Stimulated activated CD4-positive, alpha-beta T cell treated with anti-CD3 and anti-CD28 coated beads, Interleukin-2, amount 100 ng/mL, for 4 hours (primary cell): ENCODE data around the gene B9D2.
A peak's percentile ranks its signal among the peaks of the same experiment; 100 is the strongest.
"Not testable (repeated sequence)": the region's sequence is repeated elsewhere in the genome, so short reads cannot be mapped to it uniquely, and the experiment has no call there.

ENCODE experiments used
- DNase-seq: peaks from one replicate; pipeline ENCODE4 v3.0.0-alpha.2; 2020; ENCODE audit warnings: low read depth

The B9D2 gene, protein sequence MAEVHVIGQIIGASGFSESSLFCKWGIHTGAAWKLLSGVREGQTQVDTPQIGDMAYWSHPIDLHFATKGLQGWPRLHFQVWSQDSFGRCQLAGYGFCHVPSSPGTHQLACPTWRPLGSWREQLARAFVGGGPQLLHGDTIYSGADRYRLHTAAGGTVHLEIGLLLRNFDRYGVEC

GRCh38 chr19:41363753-41364523, at the start of gene B9D2:
B9D2 (minus strand) TSS chr19:41364149; CDS start chr19:41363519, 630 bp downstream.
- peak; percentile 98 for DNase-seq

DNA sequence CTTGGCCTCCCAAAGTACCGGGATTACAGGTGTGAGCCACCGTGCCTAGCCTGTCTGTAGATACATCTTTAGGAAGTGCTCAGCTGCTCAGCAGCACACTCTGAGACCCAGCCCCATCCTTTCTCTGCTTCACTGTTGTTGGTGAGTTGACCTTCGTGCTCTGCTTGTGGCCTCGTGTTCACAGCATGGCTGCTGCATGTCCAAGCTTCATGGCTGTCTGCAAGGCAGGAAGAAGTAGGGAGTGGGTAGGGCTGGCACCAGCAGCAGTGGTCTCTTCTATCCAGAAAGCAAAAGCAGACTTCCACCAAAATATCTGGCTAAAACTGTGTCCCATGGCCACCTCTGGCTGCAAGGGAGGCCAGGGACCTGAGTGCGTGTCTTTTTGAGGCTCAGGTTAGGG, 49.0 kb upstream of the B9D2 start:
- no peak for DNase-seq

DNA sequence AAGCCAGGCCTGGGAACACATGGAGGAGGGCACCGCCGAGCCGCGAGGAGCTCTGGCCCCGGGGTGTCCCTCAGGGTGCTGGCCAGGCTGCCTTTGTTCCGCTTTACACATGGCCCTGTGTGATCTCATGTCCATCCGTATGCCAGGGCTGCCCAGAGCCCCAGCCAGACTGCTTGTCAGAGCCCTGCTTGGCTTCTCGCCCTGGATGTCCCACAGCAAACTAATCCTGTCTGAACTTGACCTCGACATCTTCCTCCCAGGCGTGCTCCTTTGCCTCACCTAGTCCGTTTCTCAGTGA, 48.0 kb upstream of the B9D2 start:
- no peak for DNase-seq

GRCh38 chr19:41411100-41411967, 47.4 kb upstream of the B9D2 start:
- DNase-seq: no peak

- DNase-seq: no peak
These were observed 46.5 kb upstream of the B9D2 start for GRCh38 chr19:41410336-41411054.

GRCh38 chr19:41409288-41409687, 45.3 kb upstream of the B9D2 start:
- no peak for DNase-seq

DNA sequence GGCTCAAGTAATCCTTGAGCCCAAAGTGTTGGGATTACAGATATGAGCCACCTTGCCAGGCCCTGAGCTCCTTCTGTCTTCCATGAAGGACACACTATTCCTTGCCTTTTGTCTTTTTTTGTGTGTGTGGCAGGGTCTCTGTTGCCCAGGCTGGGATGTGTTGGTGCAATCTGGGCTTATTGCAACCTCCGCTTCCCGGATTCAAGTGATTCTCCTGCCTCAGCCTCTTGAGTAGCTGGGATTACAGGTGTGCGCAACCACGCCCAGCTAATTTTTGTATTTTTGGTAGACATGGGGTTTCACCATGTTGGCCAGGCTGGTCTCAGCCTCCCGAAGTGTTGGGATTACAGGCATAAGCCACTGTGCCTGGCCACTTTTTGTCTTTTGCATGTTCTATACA, 44.9 kb upstream of the B9D2 start:
- not testable (repeated sequence) for DNase-seq

DNA sequence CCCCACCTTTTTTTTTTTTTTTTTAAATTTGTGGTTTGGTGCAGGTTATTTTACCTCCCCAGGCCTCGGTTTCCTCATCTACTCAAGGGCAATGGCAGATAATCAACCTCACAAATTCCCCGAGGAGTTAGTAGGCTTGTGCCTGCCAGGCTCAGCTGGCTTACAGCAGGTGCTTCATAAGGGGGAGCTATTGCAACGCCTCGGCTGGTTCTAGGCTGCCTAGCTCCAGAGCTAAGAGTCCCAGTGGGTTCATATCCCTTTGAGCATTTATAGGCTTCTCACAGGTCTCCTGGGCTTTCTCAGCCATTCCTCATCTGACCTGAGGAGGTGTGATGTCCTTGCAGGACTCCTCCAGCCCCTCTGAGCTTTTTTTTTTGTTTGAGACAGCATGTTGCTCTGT, 44.3 kb upstream of the B9D2 start:
- no peak for DNase-seq

DNA sequence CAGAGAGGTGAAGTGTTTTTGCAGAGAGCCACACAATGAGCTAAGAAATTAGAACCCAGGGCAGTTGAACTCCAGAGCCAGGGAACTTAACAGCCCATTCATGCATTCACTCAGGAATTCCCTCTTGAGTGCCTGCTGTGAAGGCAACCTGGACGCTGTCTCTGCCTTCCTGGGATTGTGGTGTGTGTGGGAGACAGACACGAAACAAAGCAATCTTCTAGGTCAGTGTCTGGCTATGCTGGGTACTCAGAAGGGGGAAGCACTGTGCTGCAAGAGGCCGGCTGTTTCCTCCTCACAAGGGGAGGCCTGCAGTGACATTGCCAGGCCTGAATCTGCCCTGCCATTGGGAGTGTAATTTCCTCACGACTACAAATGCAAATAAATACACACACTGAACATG, 43.3 kb upstream of the B9D2 start:
- DNase-seq: no peak

DNA sequence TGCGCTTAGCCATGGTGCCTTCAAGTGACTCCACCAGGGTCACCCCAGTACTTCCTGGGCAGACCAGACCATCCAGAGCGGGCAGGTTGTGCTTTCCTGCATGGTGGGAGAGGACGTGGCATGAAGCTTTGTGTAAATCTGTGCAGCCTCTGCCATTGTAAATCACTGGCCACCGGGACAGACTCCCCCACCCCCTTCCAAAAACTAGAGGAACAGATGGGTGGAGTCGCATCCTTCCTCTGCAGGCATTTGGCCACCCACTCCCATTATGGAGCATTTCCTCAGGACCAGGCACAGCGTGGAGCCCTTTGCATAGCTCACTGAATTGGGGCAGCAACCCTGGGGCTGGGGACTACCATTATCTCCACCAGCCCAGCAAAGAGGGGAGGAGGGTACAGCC, 41.8 kb upstream of the B9D2 start:
- DNase-seq: no peak

- DNase-seq: no peak
These were observed 39.4 kb upstream of the B9D2 start for GRCh38 chr19:41403181-41403970.

DNA sequence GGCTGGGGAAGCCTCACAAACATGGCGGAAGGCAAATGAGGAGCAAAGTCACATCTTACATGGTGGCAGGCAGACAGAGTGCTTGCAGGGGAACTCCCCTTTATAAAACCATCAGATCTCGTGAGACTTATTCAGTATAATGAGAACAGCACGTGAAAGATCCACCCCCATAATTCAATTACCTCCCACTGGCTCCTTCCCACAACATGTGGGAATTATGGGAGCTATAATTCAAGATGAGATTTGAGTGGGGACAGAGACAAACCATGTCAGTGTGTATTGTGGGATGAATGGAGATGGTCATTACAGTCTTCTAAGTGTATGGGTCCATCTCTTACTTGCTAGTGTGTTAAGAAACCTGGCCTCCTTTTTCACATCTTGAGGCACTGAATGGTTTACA, 38.1 kb upstream of the B9D2 start:
- no peak for DNase-seq

GRCh38 chr19:41401483-41401882, 37.5 kb upstream of the B9D2 start:
- DNase-seq: no peak

- DNase-seq: no peak
These were observed 35.6 kb upstream of the B9D2 start for GRCh38 chr19:41399525-41399924.

DNA sequence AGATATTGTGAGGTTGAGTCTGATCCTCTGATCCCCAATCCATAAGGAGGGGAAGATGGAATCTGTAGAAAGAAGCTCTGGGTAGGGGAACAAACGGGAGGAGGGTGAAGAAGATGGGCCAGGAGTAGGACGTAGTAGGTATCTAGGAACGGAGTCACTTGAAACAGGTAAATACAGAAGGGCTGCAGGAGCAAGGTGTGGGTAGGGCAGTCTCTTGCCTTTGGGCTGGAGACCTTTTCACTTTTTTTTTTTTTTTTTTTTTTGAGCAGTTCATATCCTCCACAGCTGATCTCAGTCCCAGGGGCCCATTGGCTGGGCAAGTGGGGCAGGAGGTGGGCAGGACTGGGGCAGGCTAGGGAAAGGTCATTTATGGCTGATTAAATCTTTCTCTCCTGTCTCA, 35.1 kb upstream of the B9D2 start:
- DNase-seq: no peak

DNA sequence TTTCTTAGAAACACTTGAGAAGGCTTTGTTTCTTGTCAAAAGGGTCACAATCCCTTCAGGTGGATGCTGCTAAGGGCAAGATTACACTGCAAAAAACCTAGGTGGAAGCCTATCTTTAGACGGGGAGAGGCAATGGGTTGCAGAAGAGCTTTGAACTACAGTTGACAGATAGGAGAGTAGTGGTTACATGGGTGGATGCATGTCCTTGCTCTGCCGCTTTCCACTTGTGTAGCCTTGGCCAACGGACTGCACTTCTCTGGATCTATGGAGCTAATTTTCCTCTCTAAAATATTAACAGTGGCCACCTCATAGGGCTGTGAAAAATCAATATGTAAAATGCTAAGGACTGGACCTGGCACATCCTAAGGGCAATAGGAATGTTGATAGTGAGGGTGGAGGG, 34.6 kb upstream of the B9D2 start:
- DNase-seq: no peak

DNA sequence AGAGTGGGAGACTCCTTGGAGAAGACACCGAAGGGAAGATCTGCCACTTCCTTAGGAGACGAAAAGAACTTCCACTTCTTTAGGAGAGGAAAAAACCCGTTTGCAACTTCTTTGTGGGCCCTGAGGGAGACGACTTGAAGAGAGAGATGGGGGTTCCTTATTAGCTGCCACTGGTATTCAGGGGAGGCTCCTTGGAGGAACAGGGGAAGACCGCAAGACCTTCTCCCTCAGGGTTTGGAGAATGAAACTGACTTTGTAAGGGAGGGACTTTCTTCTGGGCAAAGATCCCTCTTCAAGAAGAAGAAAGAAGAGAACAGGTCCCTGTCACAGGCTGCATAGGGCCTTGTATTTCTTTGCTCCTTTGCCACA, 34.1 kb upstream of the B9D2 start:
- no peak for DNase-seq

DNA sequence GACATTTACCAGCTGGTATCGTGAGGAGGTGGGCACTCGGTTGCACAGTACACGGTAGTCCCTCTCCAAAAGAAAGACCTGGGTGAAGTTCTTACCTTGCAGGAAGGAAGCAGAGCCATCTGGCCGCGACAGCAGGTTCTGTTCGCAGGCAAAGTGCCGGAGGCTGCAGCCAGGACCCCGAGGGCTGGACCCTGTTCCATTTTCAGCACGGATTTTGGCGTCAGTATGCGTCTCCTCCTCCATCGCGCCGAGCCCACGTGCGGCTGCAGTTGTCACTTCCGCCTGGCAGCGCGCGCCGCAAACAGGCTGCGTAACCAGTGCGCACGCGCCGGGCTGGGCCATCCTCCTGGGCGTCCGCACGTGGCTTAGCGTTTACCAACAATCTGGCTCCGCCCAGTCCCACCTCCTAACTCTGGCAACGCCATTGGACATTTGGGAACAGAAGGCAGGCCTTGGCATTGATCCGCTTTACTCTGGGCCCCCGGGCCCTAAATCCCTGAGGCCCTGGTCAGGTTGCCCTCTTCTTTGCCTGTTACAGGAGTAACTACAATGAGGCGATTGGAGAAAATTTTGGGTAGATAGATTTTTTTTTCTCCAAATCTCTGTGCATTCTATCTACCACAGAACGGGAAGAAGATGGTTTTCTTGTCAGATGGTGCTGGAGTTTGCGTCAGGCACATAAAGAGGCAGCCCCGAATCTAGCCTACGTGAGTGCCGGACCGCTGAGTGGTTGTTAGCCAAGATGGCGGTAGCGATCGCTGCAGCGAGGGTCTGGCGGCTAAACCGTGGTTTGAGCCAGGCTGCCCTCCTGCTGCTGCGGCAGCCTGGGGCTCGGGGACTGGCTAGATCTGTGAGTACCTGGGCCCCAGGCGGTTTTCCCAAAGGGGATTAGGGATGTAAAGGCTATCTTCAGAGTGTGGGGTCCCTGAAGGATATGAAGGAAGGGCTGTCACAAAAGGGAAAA, 33.4 kb upstream of the B9D2 start, which contains the start of the genes BCKDHA and EXOSC5:
Gene BCKDHA, plus strand, starts transcription at position 733 of the 964 bp plus-strand sequence. Its CDS starts 10 bp downstream, at position 743.
Gene EXOSC5, minus strand, starts transcription at position 274 of the 964 bp plus-strand sequence. Its CDS starts 31 bp downstream, at position 243.
- peak; percentile 99 for DNase-seq

DNA sequence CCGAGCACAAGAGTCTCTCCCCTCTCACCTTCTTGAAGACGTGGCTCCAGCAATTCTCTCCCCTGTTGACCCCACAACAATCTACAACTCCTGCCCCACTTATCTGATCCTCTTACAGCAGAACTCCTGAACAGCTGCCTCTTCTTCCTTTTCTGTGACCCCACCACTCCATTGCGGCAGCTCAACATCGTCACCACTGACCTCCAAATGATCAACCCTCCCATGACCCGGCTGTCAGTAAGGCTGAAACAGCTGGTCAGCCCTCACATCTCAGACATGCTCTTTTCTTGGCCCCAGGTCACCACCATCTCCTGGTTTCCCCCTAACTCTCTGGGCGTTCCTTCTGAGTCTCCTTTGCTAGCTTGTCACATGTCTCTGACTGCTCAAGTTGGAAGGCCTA, 31.4 kb upstream of the B9D2 start:
- DNase-seq: no peak

DNA sequence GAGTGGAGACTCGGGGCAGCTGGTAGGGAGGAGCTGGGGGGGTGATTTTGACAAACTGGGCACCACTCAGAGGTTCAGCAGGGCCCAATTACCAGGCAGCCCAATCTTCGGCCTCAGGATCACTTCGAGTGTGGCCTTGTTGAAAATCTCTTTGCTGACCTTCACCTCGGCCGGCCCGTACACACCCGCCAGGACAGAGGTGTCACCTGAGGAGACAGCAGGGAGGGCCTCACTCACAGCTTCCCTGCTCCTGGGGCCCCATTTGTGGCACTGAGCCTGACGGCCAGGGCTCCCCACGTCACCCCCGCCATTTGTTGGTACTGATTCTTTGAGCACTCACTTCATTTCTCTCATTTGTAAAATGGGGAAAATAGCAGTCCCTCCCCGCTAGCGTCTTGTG, 28.8 kb upstream of the B9D2 start:
- DNase-seq: no peak
